GM19438 (cell line): ENCODE data around the gene BEND7.
"Not testable (repeated sequence)": the region's sequence is repeated elsewhere in the genome, so short reads cannot be mapped to it uniquely, and the experiment has no call there.

Experiments
- ATAC-seq: cut with Tn5 transposase; IDR thresholded peaks from one replicate; pipeline ENCODE4 v1.9.1; 2021; ENCODE audit warnings: low read depth; ENCODE audit not compliant: unreplicated experiment

Gene BEND7

GRCh38 chr10:13528875-13529713, at the start of gene BEND7:
BEND7 (minus strand) TSS chr10:13529014; CDS start chr10:13528533, 481 bp downstream.
- ATAC-seq, result no peak

GRCh38 chr10:13573960-13574359, 45.1 kb upstream of the BEND7 start:
- no peak for ATAC-seq

- ATAC-seq, result no peak
Measured at GRCh38 chr10:13571541-13571940, 42.7 kb upstream of the BEND7 start.

GRCh38 chr10:13567030-13567429, 38.2 kb upstream of the BEND7 start:
- no peak for ATAC-seq

GRCh38 chr10:13564576-13564975, 35.8 kb upstream of the BEND7 start:
- ATAC-seq, result no peak

GRCh38 chr10:13563481-13564445, 34.9 kb upstream of the BEND7 start:
- ATAC-seq, result no peak

- ATAC-seq, result no peak
Measured at GRCh38 chr10:13560597-13560996, 31.8 kb upstream of the BEND7 start.

GRCh38 chr10:13559124-13559700, 30.4 kb upstream of the BEND7 start:
- ATAC-seq, result no peak

- ATAC-seq, result no peak
Measured at GRCh38 chr10:13555884-13556510, 27.2 kb upstream of the BEND7 start.

- ATAC-seq, result no peak
Measured at GRCh38 chr10:13550802-13551201, 22.0 kb upstream of the BEND7 start.

GRCh38 chr10:13542533-13542932, 13.7 kb upstream of the BEND7 start:
- no peak for ATAC-seq

GRCh38 chr10:13537985-13538384, 9.2 kb upstream of the BEND7 start:
- ATAC-seq, result not testable (repeated sequence)

- no peak for ATAC-seq
Measured at GRCh38 chr10:13536674-13537366, 8.0 kb upstream of the BEND7 start.

GRCh38 chr10:13535346-13535745, 6.5 kb upstream of the BEND7 start:
- no peak for ATAC-seq

- no peak for ATAC-seq
Measured at GRCh38 chr10:13529714-13529973, 830 bp upstream of the BEND7 start.

GRCh38 chr10:13528123-13528874, 515 bp downstream of the BEND7 start:
- no peak for ATAC-seq

- no peak for ATAC-seq
Measured at GRCh38 chr10:13527864-13528122, 1.0 kb downstream of the BEND7 start.

GRCh38 chr10:13526948-13527863, 1.6 kb downstream of the BEND7 start:
- ATAC-seq, result no peak

GRCh38 chr10:13525663-13526062, 3.2 kb downstream of the BEND7 start:
- no peak for ATAC-seq
